PC-3 (cell line): ENCODE results near the gene MAD1L1.

ENCODE experiments used
- EZH2phosphoT487 ChIP-seq: fragments of 300-600 bp; sonication (generic); IDR thresholded peaks from 2 replicates; pipeline ENCODE4 v1.6.1; 2018; ENCODE audit warnings: mild to moderate bottlenecking, antibody characterized with exemption, low read length, borderline replicate concordance
- TF ChIP-seq, protein P1 (sequence below): fragments of 300-600 bp; sonication (generic); conservative IDR thresholded peaks from 2 replicates; pipeline ENCODE4 v1.5.1; 2017; ENCODE audit warnings: antibody characterized with exemption, low read depth, mild to moderate bottlenecking, low read length

DNA sequence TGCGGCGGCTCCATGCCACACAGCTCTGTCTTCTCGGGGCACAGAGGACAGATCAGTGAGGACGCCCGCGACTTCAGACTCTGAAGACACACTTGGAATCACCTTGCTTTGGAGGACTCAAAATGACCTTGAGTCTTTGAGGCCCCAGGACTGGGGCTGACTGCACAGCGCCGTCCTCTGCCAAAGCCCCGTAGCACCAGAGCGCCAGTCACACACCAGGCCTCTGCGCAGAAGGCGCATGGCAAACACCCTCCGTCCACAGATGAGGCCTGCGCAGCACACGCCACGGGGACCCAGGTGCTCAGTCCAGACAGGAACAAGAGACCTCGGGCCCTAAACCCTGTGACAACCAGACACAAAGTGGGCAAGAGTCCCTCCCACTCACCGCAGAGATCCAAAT, 134.7 kb downstream of the MAD1L1 start:
- TF ChIP-seq, protein P1, sequence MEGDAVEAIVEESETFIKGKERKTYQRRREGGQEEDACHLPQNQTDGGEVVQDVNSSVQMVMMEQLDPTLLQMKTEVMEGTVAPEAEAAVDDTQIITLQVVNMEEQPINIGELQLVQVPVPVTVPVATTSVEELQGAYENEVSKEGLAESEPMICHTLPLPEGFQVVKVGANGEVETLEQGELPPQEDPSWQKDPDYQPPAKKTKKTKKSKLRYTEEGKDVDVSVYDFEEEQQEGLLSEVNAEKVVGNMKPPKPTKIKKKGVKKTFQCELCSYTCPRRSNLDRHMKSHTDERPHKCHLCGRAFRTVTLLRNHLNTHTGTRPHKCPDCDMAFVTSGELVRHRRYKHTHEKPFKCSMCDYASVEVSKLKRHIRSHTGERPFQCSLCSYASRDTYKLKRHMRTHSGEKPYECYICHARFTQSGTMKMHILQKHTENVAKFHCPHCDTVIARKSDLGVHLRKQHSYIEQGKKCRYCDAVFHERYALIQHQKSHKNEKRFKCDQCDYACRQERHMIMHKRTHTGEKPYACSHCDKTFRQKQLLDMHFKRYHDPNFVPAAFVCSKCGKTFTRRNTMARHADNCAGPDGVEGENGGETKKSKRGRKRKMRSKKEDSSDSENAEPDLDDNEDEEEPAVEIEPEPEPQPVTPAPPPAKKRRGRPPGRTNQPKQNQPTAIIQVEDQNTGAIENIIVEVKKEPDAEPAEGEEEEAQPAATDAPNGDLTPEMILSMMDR = no peak
- TF ChIP-seq EZH2phosphoT487 = no peak
